Right forelimb (tissue), 1 donor: ENCODE measurements around the gene ARSB.

Experiments used
- DNase-seq: peaks from one replicate; pipeline ENCODE4 v3.0.0-alpha.2; 2018

The ARSB gene

DNA sequence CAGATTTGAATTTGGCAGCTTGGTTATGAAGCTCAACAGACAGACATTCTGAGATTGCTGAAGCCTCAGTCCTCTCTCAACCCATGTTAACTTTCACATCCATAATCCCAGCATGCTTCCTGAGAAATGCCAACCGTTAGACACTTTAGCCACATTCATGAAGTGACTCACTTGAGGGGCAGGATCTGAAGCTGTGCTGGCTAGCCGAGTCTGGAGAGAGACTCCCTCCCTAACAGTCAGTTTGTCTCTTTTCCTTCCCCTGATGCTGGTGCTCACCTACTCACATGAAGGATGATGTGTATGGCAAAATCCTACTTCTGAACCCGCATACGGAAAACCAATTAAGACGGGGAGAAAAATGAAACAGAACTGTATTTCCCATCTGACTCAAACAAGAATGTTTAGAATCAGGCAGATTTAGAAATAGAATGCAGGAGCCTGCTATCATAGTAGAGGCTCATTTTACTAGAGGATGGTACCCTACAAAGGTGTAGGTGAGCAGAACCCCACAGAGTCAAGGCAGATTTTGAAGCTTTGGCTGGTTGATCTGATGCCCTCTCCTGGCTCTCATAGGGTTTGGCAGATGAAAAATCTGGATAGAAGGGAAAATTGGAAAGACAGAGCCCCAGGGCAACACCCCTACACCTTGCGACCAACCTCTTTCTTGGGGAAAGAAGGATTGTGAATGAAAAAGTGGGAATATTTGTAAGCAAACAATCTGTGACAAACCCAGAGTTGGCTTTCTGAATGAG, 185.7 kb downstream of the ARSB start:
- no peak for DNase-seq

DNA sequence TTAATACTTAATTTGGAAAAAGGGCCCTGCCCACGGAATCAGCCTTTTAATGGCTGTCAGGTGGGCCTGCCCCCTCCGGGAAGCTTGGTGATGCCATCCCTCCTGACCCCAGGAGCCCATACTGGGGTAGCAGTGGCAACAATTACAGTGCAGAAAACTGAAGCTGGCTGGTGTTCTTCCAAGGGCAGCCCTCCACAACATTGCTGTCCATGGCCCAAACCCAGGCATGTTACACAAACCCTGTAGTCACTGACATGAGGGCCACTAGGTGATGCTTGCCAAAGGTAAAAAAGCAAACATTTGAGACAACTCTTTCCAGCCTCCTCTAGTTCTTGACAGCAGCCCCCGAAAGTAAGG, 186.5 kb downstream of the ARSB start:
- DNase-seq, result no peak

DNA sequence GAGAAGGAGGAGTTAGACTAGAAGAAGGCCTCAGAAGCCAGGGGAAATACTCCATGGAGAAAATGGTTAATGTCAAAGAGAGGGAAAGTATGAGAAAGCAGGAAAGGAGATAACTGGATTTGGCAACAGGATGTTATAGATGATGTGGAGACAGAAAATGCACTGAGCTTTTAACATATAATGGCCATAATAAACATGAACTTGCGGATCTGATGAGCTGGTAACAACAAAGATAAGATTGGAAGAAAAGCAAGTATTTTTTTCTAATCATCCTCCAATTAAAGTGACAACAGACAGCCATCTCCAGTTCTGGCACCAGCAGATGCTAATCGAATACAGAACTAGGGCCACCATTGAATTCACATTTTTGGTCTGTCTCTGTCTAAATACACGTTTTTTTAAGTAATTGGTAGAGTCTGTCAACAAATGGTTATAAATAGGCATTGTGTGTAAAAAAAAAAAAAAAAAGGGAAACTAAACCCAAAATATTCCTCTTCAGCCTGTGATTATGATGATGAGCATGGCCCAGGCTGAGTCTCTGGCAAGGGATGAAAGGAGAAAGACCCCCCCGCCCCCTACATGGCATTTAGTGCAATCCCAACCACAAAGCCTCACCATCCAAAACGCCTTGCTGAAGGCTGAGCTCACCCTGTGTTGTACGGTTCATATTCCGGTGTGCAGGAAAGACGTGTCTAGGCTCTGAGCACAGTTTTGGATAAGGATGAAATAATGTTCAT, 187.0 kb downstream of the ARSB start:
- DNase-seq, result no peak

DNA sequence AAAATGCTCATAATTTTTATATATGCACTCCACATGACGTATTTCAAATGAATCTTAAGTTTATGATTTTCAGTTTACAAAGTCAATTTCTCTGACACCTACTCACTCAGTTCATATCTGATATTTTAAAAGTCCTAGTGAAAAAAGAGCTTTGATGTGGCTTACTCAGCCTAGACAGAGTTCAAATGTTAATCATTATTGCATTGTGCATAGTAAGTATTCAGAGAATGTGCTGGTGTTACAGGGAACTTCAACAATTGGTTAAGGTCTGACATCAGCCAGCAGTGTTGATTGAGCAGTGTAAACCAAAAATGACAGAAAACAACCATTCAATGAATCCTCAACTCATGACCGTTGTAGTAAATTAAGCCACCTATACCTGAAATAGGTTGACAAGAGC, 189.4 kb downstream of the ARSB start:
- no peak for DNase-seq

DNA sequence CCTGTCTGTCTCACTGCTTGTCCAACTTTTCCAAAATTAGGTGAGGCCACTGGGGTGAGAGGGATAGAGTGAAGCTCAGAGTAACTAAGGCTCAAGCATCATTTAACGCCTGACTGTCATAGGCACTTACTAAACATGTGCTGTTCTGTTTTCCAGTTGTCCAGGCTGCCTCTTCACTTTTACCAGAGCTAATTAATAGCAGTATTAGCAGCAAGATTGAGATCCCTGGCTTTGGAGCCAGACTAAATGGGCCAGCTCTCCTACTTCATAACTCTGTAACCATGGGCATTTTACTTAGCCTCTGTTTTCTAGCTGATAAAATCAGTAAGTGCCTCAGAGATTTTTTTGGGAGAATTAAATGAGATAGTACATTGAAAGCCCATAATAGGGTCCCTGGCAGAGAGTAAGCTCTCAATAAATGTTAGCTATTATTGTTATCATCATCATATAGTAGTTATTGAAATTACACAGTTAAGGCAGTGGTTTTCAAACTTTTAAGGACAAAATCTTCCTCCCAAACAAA, 190.4 kb downstream of the ARSB start:
- DNase-seq, result no peak

DNA sequence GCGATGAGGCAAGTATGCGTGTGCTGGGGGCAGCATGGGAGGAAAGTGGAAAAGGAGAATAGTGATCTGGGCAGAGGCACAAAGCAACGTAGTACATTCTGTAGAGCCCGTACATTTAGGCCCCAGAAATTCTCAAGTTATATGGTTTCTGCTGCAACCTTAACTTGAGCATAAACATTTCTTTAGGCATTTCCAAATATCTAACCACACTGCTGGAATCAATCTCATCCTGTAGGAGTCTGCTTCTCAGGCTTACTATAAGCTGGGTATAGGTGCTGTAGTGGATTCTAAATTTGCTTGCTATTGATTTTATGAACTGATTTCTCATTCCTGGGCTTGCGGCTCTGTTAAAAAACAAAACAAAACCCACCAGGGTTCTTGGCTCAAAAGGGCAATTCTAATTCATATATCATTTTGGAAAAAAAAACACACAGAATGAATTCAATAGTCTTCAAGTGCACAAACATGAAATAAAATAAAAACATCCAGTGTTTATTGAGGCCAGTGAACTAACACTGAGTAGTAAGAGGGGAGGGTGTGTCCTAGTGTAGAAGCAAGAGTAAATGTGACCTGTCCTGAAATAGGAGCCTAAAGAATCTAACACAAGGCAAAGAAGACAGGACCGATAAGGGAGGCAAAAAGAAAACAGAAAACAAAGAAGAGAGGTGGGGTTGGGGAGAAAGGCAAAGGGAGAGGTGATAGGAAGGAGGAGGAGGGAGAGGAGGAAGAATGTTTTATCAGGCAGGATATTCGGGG, 191.0 kb downstream of the ARSB start:
- no peak for DNase-seq

DNA sequence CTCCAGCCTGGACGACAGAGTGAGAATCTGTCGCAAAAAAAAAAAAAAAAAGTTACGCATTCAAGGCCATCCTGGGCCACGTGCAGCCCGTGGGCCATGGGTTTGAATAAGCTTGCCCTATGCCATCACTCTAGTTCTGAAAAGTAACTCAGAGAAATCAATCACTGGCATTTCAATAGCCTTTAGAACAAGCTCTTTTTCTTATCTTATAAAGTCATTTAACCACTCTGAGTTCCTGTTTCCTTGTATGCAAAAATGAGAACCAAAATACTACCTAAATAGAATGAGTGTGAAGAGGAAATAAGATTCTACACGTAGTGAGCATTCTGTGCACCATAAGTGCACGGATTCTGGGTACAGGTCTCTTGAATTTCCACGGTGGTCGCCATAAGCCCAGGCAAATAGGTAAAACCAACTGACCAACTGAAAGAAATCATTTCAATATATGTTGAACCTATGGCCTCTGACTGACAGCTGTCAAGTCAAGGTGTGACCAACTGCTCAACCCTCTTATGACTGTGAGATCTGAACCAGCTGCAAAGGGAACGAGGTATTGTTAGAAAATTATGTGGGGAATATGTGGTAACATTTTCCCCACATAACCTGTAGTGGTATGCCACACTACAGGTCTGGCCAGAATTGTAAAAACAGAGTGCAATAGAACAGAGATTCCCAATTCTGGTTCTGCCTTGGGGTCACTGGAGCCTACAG, 192.6 kb downstream of the ARSB start:
- DNase-seq, result no peak

DNA sequence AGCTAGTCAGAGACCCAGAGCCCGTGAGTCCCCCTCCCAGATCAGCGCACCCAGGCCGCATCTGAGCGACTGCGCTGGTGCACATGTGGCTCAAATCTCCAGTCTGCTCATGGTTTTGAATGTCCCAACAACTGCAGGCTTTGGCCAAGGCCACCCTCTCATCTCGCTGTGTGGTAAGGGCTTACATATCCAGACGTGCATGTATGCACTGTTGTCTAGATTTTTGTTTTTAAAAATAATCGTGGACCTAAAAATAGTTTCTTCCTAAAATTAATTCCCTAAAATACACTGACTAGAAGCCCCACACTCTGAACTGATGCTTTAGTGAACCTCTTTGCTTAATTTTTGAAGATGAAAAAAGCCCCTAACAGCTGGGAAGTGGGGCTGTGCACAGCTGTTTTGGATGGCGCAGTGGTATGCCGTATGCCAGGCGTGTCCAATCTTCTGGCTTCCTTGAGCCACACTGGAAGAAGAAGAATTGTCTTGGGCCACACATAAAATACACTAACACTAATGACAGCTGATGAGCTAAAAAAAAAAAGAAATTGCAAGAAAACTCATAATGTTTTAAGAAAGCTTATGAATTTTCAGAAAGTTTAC, 193.5 kb downstream of the ARSB start:
- no peak for DNase-seq

DNA sequence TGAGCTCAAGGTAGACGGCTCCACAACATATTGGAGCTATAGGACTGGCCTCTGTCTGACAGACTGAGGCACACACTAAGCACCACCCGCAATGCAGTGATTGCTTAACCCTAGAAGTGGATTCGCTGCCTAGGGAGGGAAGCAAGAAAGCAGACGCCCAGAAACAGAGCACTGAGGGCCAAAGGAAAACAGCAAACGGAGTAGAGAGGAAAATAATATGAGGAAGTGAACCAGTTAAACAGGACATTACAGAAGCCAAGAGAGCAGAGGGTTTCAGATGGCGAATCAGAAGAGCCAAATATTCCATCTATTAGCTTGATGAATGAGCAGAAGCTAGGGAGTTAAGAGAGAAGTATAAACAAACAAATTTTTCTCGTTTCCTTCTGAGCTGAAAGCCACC, 197.3 kb downstream of the ARSB start:
- DNase-seq, result no peak

DNA sequence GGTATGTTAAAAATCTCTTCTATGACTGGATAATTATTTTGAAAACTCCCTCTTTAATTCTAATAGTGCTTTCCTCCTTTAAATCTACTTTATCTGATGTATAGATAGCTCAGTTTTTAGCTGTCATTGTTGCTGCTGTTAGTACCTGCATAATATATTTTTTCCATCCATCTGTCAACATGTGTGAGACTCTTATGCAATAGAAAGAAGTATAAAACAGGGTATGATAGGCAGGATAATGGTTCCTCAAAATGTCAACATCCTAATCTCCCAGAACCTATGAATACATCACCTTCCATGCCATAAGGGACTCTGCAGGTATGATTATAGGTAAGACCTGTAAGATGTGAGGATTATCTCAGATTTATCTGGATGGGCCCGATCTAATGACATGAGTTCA, 199.7 kb downstream of the ARSB start:
- no peak for DNase-seq

DNA sequence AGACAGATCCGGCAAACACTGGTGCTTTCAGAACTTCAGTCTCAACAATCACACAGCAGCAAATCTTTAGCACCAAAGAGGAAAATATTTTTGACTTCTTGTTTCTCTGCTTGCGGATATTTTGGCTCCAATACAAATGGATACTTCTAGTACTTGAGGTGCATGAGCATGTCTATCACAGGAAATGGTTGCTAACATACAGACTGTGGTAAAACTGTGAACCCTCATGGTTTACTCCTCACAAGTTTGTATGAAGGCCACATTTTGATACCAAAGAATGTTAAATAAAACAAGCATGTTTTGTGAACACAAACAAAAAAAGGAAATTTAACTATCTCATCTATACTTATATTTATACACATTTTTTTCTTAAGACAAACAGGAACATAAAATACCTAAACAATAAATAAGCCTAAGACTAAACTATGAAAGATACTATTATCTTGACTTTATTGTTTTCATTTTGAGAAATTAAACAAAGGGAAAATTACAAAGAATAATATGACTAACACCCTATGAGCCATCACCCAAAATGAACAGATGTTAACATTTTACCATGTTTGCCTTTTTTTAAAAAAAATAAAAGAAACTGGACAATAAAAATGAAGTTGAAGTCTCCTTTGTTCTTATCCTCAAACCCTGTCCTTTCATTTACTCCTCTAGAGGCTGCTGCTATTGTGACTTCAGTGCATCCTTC, 201.5 kb downstream of the ARSB start:
- no peak for DNase-seq

DNA sequence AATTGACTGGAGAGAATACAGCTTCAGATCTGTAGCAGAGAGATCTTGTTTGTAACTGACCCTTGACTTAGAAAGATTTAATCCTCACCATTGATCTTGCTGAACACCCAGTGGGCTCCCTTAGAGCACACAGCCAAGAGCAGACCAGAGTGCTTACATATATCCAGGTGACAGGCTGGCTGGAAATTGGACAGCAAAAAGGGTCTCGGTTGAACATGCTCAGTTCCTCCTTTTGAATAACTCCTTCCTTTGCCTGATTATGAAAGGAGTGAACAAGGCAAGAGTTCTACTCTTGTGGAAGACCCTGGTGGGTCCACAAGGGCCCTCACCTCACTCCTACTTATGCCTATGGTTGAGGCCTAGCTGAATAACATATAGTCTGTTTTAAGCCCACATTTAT, 202.4 kb downstream of the ARSB start:
- no peak for DNase-seq

DNA sequence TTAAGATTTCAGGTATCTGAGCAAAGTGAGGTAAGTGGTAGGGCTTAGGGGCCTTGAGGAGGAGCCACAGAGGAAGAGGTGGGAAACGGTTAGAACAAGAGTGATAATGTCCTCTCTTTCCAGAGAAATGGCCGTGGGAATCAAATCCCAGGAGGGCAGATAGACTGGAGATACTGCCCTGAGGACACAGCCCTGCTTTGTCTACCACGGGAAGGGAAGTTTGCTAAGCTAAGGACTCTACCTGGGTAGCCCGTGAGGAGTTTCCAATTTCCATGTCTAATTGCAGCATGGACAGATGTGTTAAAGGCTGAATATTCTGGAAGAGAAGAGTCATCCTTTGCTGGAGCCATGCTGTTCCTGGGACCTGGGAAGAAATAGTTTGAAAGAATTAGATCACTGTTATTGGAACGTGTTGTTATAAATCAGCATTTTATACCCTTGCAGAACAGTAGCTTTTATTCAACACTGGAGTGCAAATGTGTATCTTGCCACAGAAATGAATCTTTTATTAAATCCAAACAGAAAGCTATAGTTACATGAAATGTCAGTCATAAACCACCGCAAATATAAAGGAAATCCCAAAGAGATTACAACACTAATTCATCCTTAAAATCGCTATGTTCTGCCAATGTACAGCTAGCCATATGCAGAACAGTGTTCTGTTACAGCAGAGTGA, 203.4 kb downstream of the ARSB start:
- DNase-seq, result no peak

DNA sequence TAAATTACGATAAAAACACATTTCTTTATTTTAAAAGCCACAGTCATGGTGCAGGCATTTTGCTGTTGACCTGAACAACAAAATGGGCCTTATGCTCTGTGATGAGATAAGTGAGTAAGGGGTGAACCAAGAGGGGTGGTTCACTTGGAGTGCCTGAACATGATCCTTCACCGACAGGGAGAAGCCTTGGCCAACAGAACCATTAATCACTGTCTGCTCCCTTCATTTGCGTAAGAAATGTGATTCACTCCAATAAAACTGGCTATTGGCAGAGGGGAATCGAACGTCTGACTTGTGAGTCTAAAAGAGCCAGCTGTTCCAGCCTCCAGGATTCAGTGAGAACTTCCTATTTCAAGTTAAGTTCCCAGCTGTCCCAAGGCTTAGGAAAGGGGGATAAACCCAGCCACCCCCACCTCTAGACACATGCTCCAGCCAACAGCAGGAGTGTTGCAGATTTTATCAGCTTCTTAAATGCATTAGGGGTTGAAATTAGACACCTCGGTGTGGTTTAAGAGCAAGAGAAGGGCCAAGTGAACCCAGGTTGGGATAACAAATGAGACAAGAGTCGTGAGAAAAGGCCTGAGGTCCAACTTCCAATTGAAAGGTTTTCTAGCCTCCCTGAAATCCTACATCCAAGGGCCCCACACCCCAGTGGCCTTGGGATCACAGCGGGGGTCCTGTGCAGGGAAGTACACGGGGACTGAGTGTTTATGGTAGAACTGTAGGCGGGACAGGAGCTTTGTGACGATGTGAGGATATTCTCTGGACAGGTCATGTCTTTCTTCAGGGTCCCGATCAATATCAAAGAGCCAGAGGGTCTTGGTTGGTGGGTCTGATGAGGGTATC, 205.1 kb downstream of the ARSB start:
- no peak for DNase-seq

DNA sequence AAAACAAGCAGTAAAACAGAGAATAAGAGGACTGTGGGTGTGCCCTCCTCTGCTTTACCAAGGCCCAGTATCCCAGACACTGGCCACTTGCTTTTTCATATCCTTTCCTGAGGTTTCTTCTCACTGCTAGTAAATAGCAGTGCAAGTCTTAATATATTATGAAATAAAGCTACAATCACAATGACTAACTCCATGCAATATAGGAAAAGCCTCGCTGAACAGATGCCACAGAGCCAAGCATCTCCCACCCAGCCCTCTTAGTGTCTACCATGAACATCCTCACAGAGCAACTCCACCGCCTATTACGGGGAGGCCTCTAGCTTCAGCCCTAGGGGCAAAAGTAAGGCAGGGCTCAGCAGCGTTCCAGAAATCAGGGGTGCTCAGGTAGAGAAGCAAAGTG, 205.8 kb downstream of the ARSB start:
- no peak for DNase-seq

DNA sequence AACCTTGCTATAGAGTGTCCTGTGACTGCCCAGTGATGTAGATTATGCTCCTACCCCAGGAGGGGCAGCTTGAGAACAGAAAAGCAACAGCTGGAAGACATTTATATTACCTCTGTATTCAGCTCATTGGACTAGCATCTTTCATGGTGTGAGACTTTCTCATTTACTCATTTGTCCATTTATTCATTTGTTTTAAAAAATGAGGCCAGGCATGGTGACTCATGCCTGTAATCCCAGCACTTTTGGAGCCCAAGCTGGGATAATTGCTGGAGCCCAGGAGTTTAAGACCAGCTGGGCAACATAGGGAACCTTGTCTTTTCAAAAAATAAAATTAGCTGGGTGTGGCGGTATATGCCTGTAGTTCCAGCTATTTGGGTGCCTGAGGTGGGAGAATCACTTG, 206.6 kb downstream of the ARSB start:
- no peak for DNase-seq

DNA sequence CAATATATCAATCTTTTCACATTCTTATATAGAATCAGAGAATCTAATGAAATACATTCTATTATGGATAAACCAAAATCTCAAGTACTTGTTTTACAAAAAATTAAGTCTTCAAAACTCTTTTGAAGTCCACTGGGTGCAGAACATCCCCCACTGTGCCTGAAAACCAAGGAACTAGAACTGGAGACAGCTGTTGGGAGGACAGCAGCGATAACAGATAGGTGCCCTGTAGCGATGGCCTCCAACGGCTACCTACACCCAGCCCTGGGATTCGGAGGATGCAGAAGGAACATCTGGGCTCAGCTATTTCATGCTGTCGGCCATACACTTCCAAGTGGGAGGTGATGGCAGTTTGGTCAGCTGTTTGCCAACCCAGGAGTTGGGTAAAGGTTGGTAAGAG, 207.2 kb downstream of the ARSB start:
- no peak for DNase-seq

DNA sequence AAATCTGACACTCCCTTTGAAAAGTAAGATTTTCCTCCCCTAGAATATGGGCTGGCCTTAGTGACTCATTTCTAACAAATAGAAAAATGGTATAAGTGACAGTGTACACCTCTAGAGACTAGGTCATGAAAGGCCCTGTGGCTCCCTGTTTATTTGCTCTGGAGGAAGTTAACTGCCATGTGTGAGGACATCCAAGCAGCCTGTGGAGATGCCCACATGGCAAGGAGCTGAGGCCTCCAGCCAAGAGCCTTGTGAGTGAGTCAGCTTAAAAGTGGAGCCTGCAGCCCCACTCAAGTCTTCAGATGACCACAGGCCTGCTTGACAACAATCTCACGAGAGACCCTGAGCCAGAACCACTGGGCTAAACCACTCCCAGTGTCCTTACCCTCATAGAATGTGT, 208.5 kb downstream of the ARSB start:
- no peak for DNase-seq

DNA sequence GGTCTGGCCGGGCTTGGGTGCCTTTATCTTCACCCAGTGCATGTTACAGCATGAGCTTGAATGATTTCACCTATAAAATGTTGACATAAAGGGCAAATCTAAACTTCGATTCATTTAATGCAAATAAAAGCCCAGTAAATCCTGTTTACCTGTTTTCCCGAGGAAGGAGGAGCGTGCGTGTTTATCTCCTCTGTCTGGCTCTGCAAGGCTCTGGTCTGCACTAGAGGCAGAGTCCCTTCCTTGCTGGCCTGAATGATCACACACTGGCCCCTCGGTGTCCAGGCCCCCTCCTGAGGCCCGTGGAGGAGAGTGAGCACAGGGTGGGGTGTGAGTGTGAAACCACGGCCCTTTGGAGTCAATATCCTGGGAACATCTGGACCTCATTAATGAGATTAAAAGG, 211.5 kb downstream of the ARSB start:
- DNase-seq, result no peak
